BJ (cell line): ENCODE data around the gene TMPRSS11D. TPM values are rescaled to one million over a fixed set of nuclear protein-coding genes. Genes with fewer than 3 reads are reported as not detected.

Source experiments
- CTCF ChIA-PET: fragments of 350-600 bp; formaldehyde crosslinking; extraction: SDS; loops from one replicate; lab custom pipeline; 2021; ENCODE audit warnings: antibody characterized with exemption, inconsistent platforms; lab: Yijun Ruan, JAX
- POLR2A ChIA-PET: fragments of 300-600 bp; sonication (Branson Sonifier 250); formaldehyde crosslinking; extraction: SDS; loops from one replicate; lab custom pipeline; 2021; ENCODE audit warnings: antibody characterized with exemption; lab: Charles Lee
- DNase-seq: peaks from one replicate; pipeline ENCODE4 v3.0.0-alpha.2; 2011; ENCODE audit warnings: low read depth
- H3K27me3 ChIP-seq: 2 replicates; pipeline ENCODE4 v1.6.0; 2011; ENCODE audit warnings: low read length; ENCODE audit not compliant: control insufficient read depth, insufficient read depth
- H3K36me3 ChIP-seq: 2 replicates; pipeline ENCODE4 v1.5.1; 2011; ENCODE audit warnings: low read length; ENCODE audit not compliant: control insufficient read depth, insufficient read depth
- H3K4me3 ChIP-seq: 2 replicates; pipeline ENCODE4 v1.5.1; 2011; ENCODE audit warnings: low read depth, mild to moderate bottlenecking, control low read depth, low read length
- CTCF ChIP-seq: IDR thresholded peaks from 2 replicates; pipeline ENCODE4 v1.5.1; 2011; ENCODE audit warnings: low read depth, mild to moderate bottlenecking, control low read depth, inconsistent platforms, low read length, moderate library complexity; ENCODE audit not compliant: insufficient read depth
- polyA plus RNA-seq: library from polyadenylated mRNA; depleted of rRNA; stranded (reverse); fragments of >200 nt; gene quantifications from 2 replicates; pipeline ENCODE4 v1.2.3, GENCODE V29; 2011; rRNA removed

TMPRSS11D gene
- polyA plus RNA-seq, 1 experiment = not detected

GRCh38 chr4:67790721-67791120, 93.1 kb downstream of the TMPRSS11D start:
- CTCF ChIA-PET = interaction anchor here (0.6 kb wide), 1 partner anchor 17 kb away, joined by 3 read pairs; no protein-coding TSS in a partner anchor
- POLR2A ChIA-PET = no interaction called here
- Histone ChIP-seq H3K4me3 (no peak overlapping the region), H3K36me3 (no peaks in the 10 kb centered on the region), H3K27me3 (no peaks in the 10 kb centered on the region)
- TF ChIP-seq CTCF = no peak
- DNase-seq = no peak

GRCh38 chr4:67787311-67787710, 96.5 kb downstream of the TMPRSS11D start:
- DNase-seq = no peak
- ChIA-PET POLR2A (no interaction called here), CTCF (no interaction called here)
- H3K27me3 ChIP-seq = no peaks in the 10 kb centered on the region
- no peak for TF ChIP-seq CTCF
- H3K36me3 ChIP-seq = no peaks in the 10 kb centered on the region
- H3K4me3 ChIP-seq = no peak overlapping the region

GRCh38 chr4:67785528-67785927, 98.3 kb downstream of the TMPRSS11D start:
- CTCF ChIA-PET = no interaction called here
- no peak for DNase-seq
- Histone ChIP-seq H3K36me3 (no peaks in the 10 kb centered on the region), H3K4me3 (no peak overlapping the region), H3K27me3 (no peaks in the 10 kb centered on the region)
- POLR2A ChIA-PET = no interaction called here
- no peak for TF ChIP-seq CTCF

GRCh38 chr4:67779631-67780030, 104.2 kb downstream of the TMPRSS11D start:
- no peak for TF ChIP-seq CTCF
- POLR2A ChIA-PET = no interaction called here
- Histone ChIP-seq H3K27me3 (no peaks in the 10 kb centered on the region), H3K4me3 (no peak overlapping the region), H3K36me3 (no peaks in the 10 kb centered on the region)
- CTCF ChIA-PET = no interaction called here
- no peak for DNase-seq

- H3K4me3 ChIP-seq = no peak overlapping the region
- no peaks in the 10 kb centered on the region for H3K36me3 ChIP-seq
- no peak for TF ChIP-seq CTCF
- H3K27me3 ChIP-seq = no peaks in the 10 kb centered on the region
- DNase-seq = no peak
- CTCF ChIA-PET = no interaction called here
- POLR2A ChIA-PET = no interaction called here
Measured at GRCh38 chr4:67776746-67777145, 107.1 kb downstream of the TMPRSS11D start.

Other genes with a start within 250 kb of the TMPRSS11D start
- 34.9 and 67.9 TPM in 2 replicates for gene UBA6, start 182.8 kb downstream of the TMPRSS11D start, polyA plus RNA-seq
- gene GNRHR, start 129.6 kb downstream of the TMPRSS11D start, polyA plus RNA-seq = not detected in 2 replicates
- gene TMPRSS11A, start 79.5 kb upstream of the TMPRSS11D start, polyA plus RNA-seq = not detected in 2 replicates
- gene TMPRSS11F, start 245.9 kb upstream of the TMPRSS11D start, polyA plus RNA-seq = not detected in 2 replicates